LNCaP clone FGC (cell line): ENCODE data around the gene TGIF2.

ENCODE experiments used
- DNase-seq: peaks from one replicate; pipeline ENCODE4 v3.0.0-alpha.2; 2011; ENCODE audit warnings: low read depth
- H3K4me3 ChIP-seq: 2 replicates; pipeline ENCODE4 v1.5.1; 2011; ENCODE audit warnings: mild to moderate bottlenecking, low read depth, low read length, control low read depth
- CTCF ChIP-seq: IDR thresholded peaks from 2 replicates; pipeline ENCODE4 v1.5.1; 2012; ENCODE audit warnings: mild to moderate bottlenecking; ENCODE audit not compliant: control insufficient read depth, insufficient read depth; ENCODE audit errors: extremely low read depth

TGIF2 gene

GRCh38 chr20:36532388-36532787 is 41.0 kb upstream of the TGIF2 start:
- no peak for DNase-seq
- TF ChIP-seq CTCF: no peak

GRCh38 chr20:36532822-36533221 is 40.6 kb upstream of the TGIF2 start:
- TF ChIP-seq CTCF: no peak
- no peak for DNase-seq
- no peak overlapping the region for H3K4me3 ChIP-seq

More at GRCh38 chr20:36532388-36532787, 41.0 kb upstream of the TGIF2 start:
- no peak overlapping the region for H3K4me3 ChIP-seq

DNA sequence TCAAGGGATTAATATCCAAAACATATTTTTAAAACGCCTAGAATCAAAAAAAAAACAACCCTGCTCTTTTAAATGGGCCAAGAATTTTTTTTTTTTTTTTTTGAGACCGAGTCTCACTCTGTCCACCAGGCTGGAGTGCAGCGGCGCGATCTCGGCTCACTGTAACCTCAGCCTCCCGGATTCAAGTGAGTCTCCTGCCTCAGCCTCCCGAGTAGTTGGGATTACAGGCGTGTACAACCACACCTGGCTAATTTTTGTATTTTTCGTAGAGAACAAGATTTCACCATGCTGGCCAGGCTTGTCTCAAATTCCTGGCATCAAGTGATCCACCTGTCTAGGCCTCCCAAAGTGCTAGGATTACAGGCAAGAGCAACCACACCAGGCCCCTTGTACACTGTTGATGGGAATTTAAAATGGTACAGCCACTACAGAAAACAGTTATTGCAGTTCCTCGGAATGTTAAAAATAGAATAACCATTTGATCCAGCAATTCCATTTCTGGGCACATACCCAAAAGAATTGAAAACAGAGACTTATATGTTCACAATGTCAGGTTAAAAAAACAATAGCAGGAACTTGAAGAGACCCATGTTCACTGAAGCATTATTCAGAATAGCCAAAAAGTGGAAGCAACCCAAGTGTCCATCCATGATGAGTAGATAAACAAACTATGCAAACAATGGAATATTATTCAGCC is 35.2 kb upstream of the TGIF2 start:
- DNase-seq: no peak
- H3K4me3 ChIP-seq: no peak overlapping the region
- no peak for TF ChIP-seq CTCF

- no peak for DNase-seq
- H3K4me3 ChIP-seq: no peak overlapping the region
- no peak for TF ChIP-seq CTCF
Observed at GRCh38 chr20:36540551-36541211, 32.7 kb upstream of the TGIF2 start.

- H3K4me3 ChIP-seq: no peak within 1 kb of the TSS
- DNase-seq: no peak
- no peak for TF ChIP-seq CTCF
Observed at GRCh38 chr20:36541227-36541767, 32.1 kb upstream of the TGIF2 start, which contains the start of gene MYL9. Gene MYL9 (plus strand): TSS chr20:36541519. CDS start chr20:36544885, 3,366 bp downstream.

DNA sequence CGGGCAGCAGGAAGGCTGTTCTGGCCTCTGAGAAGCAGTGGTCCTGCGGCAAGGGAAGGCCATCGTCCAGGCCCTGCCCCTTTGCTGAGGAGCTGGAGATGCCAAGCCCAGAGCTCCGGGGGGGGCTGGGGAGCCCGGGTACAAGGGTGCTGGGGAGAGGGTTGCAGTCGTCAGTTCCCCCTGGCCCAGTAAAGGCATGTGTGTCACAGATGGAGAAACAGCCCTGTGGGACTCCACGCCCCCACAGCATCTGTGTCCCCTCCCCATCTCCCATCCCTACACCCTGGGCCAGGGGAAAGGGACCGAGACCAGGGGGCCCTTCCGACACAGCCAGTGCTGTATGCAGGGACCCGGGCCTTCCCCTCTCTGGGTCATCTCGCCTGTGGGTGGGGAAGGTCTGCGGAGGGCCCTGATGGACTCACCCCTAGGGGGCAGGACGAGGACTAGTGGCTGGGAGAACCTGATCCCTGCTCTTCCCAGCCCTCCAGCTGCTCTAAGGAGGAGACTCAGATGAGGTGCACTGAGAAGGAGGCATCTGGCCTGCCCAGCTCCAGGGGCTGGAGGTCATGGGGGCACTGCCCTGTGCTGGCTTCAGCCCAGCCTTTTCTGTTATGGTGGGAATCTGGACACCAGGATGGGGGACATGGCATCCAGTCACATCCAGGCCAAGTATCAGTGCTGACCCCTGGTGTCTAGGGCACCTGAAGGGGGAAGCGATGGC is 31.5 kb upstream of the TGIF2 start:
- no peak overlapping the region for H3K4me3 ChIP-seq
- TF ChIP-seq CTCF: no peak
- no peak for DNase-seq
